GM21381 (cell line): ENCODE data around the gene HLA-G.
"Not testable (repeated sequence)": the region's sequence is repeated elsewhere in the genome, so short reads cannot be mapped to it uniquely, and the experiment has no call there.

Experiments
- ATAC-seq: cut with Tn5 transposase; IDR thresholded peaks from one replicate; pipeline ENCODE4 v1.9.1; 2021; ENCODE audit warnings: mild to moderate bottlenecking, moderate library complexity; ENCODE audit not compliant: unreplicated experiment

HLA-G gene

DNA sequence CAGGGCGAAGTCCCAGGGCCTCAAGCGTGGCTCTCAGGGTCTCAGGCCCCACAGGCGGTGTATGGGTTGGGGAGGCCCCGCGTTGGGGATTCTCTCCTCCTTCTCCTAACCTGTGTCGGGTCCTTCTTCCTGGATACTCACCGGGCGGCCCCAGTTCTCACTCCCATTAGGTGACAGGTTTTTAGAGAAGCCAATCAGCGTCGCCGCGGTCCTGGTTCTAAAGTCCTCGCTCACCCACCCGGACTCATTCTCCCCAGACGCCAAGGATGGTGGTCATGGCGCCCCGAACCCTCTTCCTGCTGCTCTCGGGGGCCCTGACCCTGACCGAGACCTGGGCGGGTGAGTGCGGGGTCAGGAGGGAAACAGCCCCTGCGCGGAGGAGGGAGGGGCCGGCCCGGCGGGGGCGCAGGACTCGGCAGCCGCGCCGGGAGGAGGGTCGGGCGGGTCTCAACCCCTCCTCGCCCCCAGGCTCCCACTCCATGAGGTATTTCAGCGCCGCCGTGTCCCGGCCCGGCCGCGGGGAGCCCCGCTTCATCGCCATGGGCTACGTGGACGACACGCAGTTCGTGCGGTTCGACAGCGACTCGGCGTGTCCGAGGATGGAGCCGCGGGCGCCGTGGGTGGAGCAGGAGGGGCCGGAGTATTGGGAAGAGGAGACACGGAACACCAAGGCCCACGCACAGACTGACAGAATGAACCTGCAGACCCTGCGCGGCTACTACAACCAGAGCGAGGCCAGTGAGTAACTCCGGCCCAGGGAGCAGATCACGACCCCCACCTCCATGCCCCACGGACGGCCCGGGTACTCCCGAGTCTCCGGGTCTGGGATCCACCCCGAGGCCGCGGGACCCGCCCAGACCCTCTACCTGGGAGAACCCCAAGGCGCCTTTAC is at the start of gene HLA-G:
Gene HLA-G (plus strand): TSS at position 247 of the 892 bp plus-strand sequence. CDS start 20 bp downstream, at position 267.
- ATAC-seq: no peak

DNA sequence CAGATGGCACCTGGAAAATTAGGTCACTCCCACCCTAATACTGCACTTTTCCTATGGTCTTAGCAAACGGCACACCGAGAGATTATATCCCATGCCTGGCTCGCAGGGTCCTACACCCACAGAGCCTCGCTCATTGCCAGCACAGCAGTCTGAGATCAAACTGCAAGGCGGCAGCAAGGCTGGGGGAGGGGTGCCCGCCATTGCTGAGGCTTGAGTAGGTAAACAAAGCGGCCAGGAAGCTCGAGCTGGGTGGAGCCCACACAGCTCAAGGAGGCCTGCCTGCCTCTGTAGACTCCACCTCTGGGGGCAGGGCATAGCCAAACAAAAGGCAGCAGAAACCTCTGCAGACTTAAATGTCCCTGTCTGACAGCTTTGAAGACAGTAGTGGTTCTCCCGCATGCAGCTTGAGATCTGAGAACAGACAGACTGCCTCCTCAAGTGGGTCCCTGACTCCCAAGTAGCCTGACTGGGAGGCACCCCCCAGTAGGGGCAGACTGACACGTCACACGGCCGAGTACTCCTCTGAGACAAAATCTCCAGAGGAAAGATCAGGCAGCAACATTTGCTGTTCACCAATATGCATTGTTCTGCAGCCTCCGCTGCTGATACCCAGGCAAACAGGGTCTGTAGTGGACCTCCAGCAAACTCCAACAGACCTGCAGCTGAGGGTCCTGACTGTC is 47.5 kb upstream of the HLA-G start:
- not testable (repeated sequence) for ATAC-seq

DNA sequence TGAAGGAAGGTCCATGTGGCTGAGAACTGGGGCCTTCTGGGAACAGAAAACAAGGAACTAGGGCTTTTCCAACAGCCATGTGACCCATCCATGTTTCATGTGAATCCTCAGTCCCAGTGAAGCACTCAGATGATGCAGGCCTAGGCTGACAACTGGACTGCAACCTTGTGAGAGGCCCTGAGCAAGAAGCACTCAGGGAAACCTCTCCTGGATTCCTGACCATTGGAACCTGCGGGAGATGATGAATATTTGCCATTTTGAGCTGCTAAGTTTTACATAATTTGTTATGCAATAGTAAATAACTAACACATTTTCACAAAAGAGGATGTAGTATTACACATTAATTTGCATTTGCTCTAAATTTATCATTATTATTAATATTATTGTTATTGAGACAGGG is 38.4 kb upstream of the HLA-G start:
- no peak for ATAC-seq

DNA sequence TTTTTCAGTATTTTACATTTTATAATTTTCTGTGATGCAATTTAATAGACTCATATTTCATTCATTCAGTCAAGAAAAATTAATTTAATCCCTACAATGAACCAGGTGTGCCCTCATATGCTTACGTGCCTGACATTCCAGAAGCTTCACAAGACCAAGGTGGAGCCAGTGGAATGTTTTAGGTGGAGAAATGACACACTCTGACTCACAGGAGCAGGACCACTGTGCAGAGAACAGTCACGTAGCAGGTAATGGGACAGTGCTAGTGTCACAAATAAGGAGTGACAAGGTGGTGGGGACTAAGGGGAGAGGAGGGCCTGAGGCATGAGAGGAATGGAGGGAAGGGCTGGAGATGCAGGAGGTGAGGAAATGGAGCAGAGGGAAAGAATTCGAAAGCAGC is 37.0 kb upstream of the HLA-G start:
- ATAC-seq: no peak

DNA sequence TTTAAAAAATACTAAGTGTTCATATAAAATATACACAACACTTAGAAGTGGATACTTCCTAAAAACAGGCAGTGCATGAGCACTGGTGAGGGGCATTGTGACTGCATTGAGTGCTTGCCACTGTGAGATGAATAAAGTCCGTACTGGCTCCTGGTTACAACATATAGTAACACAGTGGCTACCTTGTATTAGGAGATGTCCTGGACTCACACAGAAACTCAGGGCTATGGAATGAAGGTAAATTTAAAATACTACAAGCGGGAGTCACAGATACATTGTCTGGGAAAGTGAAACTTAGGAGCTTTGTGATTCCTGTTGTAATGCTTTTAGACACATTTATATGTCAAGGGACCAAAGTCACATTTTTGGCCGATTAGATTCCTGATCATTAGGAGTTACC is 36.5 kb upstream of the HLA-G start:
- no peak for ATAC-seq

DNA sequence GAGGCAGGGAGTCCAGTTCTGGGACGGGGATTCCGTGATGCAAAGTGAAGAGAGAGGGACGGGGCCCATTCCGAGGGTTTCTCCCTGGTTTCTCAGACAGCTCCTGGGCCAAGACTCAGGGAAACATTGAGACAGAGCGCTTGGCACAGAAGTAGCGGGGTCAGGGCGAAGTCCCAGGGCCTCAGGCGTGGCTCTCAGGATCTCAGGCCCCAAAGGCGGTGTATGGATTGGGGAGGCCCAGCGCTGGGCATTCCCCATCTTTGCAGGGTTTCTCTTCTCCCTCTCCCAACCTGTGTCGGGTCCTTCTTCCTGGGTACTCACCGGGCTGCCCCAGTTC is 35.9 kb upstream of the HLA-G start:
- no peak for ATAC-seq

GRCh38 chr6:29792123-29793035 is 35.2 kb upstream of the HLA-G start:
- no peak for ATAC-seq

DNA sequence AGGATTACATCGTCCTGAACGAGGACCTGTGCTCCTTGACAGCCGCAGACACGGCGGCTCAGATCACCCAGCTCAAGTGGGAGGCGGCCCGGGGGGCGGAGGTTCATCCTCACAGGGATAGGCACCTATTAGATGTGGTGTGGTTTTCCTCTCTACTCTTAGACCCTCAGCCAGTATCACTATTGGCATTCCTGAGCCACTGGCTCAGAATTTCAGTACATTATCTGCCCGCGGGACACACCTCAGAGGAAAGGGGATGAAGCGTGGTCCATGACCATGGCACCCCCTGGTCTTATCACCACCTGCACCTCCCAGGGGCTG is 34.6 kb upstream of the HLA-G start:
- no peak for ATAC-seq

GRCh38 chr6:29793796-29794195 is 33.8 kb upstream of the HLA-G start:
- ATAC-seq: no peak

GRCh38 chr6:29796026-29796425 is 31.6 kb upstream of the HLA-G start:
- no peak for ATAC-seq

- no peak for ATAC-seq
Measured at GRCh38 chr6:29797135-29797534, 30.5 kb upstream of the HLA-G start.

DNA sequence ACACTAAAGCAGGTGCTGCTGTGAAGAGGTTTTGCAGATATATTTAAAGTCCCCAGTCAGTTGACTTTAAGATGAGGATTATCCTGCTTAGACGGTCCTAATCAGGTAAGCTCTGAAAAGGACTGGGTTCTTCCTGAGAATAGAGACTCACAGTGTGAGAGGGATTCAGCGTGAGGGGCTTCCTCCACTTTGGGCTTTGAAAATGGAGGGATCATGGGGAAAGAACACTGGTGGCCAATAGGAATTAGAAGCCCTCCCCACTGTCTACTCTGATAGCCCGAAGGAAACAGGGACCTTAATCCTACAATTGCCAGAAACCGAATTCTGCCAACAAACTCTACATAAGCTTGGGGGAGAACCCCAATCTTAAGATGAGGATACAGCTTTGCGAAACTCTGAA is 29.7 kb upstream of the HLA-G start:
- no peak for ATAC-seq

- ATAC-seq: no peak
Measured at GRCh38 chr6:29800254-29800653, 27.4 kb upstream of the HLA-G start.

DNA sequence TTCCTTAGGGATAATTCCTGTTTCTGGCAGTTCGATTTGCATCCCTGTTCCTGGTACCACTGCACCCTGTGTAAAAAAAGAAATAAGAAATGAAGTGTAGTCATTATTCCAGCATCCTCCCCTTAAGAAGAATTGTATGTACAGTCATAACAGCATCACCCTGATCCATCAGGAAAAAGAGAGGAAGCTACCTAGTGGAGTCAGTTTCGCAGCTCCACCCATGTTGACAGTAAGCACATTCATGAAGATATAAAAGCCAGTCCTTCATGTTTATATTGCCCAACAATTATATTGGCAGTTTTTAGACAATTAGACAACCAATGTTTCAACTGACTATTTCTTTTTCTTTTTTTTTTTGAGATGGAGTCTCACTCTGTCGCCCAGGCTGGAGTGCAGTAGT is 21.2 kb upstream of the HLA-G start:
- no peak for ATAC-seq

DNA sequence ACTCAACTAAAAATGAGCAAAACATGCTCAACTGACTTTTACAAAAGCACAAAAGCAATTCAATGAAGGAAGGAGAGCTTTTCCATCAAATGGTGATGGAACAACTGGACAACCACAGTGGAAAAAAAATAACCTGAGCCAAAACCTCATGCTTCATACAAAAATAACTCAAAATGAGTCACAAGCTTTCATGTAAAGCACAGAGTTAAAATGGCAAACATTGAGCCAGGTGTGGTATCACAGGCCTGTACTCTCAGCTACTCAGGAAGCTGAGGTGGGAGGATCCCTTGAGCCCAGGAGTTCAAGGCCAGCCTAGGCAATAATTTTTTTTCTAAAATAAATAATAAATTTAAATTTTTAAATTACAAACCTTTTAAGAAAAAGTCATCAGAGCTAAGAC is 18.4 kb upstream of the HLA-G start:
- no peak for ATAC-seq

- no peak for ATAC-seq
Measured at GRCh38 chr6:29810371-29810770, 17.3 kb upstream of the HLA-G start.

- no peak for ATAC-seq
Measured at GRCh38 chr6:29811377-29811776, 16.2 kb upstream of the HLA-G start.

- no peak for ATAC-seq
Measured at GRCh38 chr6:29813066-29813465, 14.6 kb upstream of the HLA-G start.

DNA sequence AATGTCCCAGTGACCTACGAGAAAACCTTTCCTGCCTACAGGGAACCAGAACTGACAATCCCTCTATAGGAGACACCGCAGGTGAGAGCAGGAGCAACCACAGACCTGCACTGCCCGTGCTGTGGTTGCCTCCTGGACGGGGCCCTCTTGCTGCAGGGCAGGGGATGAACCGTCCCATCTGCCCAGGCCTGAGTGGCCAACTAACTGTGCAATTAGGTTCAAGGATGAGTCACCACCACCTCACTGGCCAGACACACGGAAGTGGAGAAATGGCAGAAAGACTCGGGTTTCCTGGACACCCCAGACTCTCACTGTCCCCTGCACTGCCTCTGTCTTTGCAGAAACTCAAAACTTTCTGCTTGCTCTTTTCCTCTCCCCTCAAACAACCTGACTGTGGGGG is 13.8 kb upstream of the HLA-G start:
- no peak for ATAC-seq

- no peak for ATAC-seq
Measured at GRCh38 chr6:29814379-29815117, 13.1 kb upstream of the HLA-G start.
